Liver (tissue), 9 donors: ENCODE data around the gene MAPT. TPM values are rescaled to one million over a fixed set of nuclear protein-coding genes. Genes with fewer than 3 reads are reported as not detected.

Source experiments
- DNase-seq: peaks from one replicate; pipeline ENCODE4 v3.0.0-alpha.2; 2017; ENCODE audit warnings: low spot score
- H3K27ac ChIP-seq, 2 donors: one replicate each; pipeline ENCODE4 v1.7.0; 2013; ENCODE audit warnings: inconsistent platforms in 2 of 2, low read length in 2 of 2, control low read depth in 1 of 2, low read depth in 1 of 2, mild to moderate bottlenecking in 1 of 2
- H3K27me3 ChIP-seq, 4 donors: one replicate each; pipeline versions ENCODE4 v1.6.1 to v1.7.0; 2013; ENCODE audit warnings: low read length in 3 of 4, inconsistent platforms in 1 of 4, mild to moderate bottlenecking in 1 of 4, moderate library complexity in 1 of 4; ENCODE audit not compliant: control insufficient read depth in 4 of 4, insufficient read depth in 4 of 4
- H3K36me3 ChIP-seq, 4 donors: one replicate each; pipeline versions ENCODE4 v1.6.1 to v1.7.0; 2013; ENCODE audit warnings: low read length in 3 of 4, mild to moderate bottlenecking in 3 of 4, low read depth in 1 of 4, moderate library complexity in 1 of 4; ENCODE audit not compliant: control insufficient read depth in 4 of 4, insufficient read depth in 3 of 4
- H3K4me1 ChIP-seq, 4 donors: one replicate each; pipeline versions ENCODE4 v1.6.1 to v1.7.0; 2013; ENCODE audit warnings: low read length in 3 of 4, mild to moderate bottlenecking in 3 of 4, moderate library complexity in 1 of 4; ENCODE audit not compliant: control insufficient read depth in 4 of 4, insufficient read depth in 4 of 4
- H3K4me3 ChIP-seq, 3 donors: one replicate each; pipeline versions ENCODE4 v1.6.1 to v1.7.0; 2013; ENCODE audit warnings: low read length in 3 of 3, control low read depth in 1 of 3, low read depth in 1 of 3, mild to moderate bottlenecking in 1 of 3
- H3K9ac ChIP-seq, 2 donors: one replicate each; pipeline ENCODE4 v1.7.0; 2013; ENCODE audit warnings: low read length in 2 of 2, mild to moderate bottlenecking in 2 of 2, moderate library complexity in 2 of 2, control low read depth in 1 of 2, low read depth in 1 of 2
- H3K9me3 ChIP-seq, 4 donors: one replicate each; pipeline versions ENCODE4 v1.6.1 to v1.7.0; 2013; ENCODE audit warnings: low read length in 3 of 4; ENCODE audit not compliant: control insufficient read depth in 4 of 4
- ATF3 ChIP-seq: IDR thresholded peaks from 2 replicates; pipeline ENCODE4 v1.6.1; 2016; ENCODE audit warnings: antibody characterized with exemption
- CTCF ChIP-seq: fragments of 150-350 bp; IDR thresholded peaks from 2 replicates; pipeline ENCODE4 v1.5.1; 2017; ENCODE audit warnings: improper control_type of control experiment, low read depth, low read length; ENCODE audit not compliant: missing input control
- EGR1 ChIP-seq, 2 donors: IDR thresholded peaks; 2 replicates each; pipeline ENCODE4 v1.6.1; 2016 to 2018; ENCODE audit warnings: antibody characterized with exemption in 2 of 2, low read depth in 2 of 2
- FOXA1 ChIP-seq: IDR thresholded peaks from 2 replicates; pipeline ENCODE4 v1.6.1; 2016; ENCODE audit warnings: antibody characterized with exemption
- FOXA2 ChIP-seq: IDR thresholded peaks from 2 replicates; pipeline ENCODE4 v1.6.1; 2016; ENCODE audit warnings: antibody characterized with exemption
- GABPA ChIP-seq, 2 donors: IDR thresholded peaks in 1 of 2; conservative IDR thresholded peaks in 1 of 2; 2 replicates each; pipeline ENCODE4 v1.6.1; 2016; ENCODE audit warnings: antibody characterized with exemption in 2 of 2, mild to moderate bottlenecking in 1 of 2, moderate library complexity in 1 of 2
- HNF4A ChIP-seq, 2 donors: conservative IDR thresholded peaks; 2 replicates each; pipeline ENCODE4 v1.6.1; 2016; ENCODE audit warnings: antibody characterized with exemption in 2 of 2, mild to moderate bottlenecking in 2 of 2
- HNF4G ChIP-seq: IDR thresholded peaks from 2 replicates; pipeline ENCODE4 v1.6.1; 2016; ENCODE audit warnings: antibody characterized with exemption
- JUND ChIP-seq, 2 donors: IDR thresholded peaks; 2 replicates each; pipeline ENCODE4 v1.6.1; 2016; ENCODE audit warnings: antibody characterized with exemption in 2 of 2
- MAX ChIP-seq: IDR thresholded peaks from 2 replicates; pipeline ENCODE4 v1.6.1; 2016; ENCODE audit warnings: antibody characterized with exemption
- NR2F2 ChIP-seq: IDR thresholded peaks from 2 replicates; pipeline ENCODE4 v1.6.1; 2016; ENCODE audit warnings: antibody characterized with exemption
- RAD21 ChIP-seq, 2 donors: IDR thresholded peaks; 2 replicates each; pipeline ENCODE4 v1.6.1; 2016; ENCODE audit warnings: antibody characterized with exemption in 2 of 2, mild to moderate bottlenecking in 2 of 2
- REST ChIP-seq: IDR thresholded peaks from 2 replicates; pipeline ENCODE4 v1.6.1; 2016; ENCODE audit warnings: antibody characterized with exemption, mild to moderate bottlenecking
- RXRA ChIP-seq, 2 donors: IDR thresholded peaks; 2 replicates each; pipeline ENCODE4 v1.6.1; 2017 to 2018; ENCODE audit warnings: antibody characterized with exemption in 2 of 2, mild to moderate bottlenecking in 1 of 2
- SP1 ChIP-seq: IDR thresholded peaks from 2 replicates; pipeline ENCODE4 v1.6.1; 2018; ENCODE audit warnings: antibody characterized with exemption, mild to moderate bottlenecking
- TAF1 ChIP-seq: conservative IDR thresholded peaks from 2 replicates; pipeline ENCODE4 v1.6.1; 2016; ENCODE audit warnings: antibody characterized with exemption, mild to moderate bottlenecking
- YY1 ChIP-seq: IDR thresholded peaks from 2 replicates; pipeline ENCODE4 v1.6.1; 2016; ENCODE audit warnings: antibody characterized with exemption, mild to moderate bottlenecking
- WGBS: extraction: QIAGEN DNeasy Blood & Tissue Kit; methylation state at CpG from one replicate; pipeline ENCODE4 v1.1.7; 2013; 5-methylcytosine and 5-hydroxymethylcytosine counted together
- polyA plus RNA-seq, 2 donors: library from polyadenylated mRNA; stranded (reverse) in 1 of 2; unstranded in 1 of 2; fragments of 200-250 nt in 1 of 2; fragments of >200 nt in 1 of 2; fragmentation: Nextera tagmentation in 1 of 2; extraction: Ambion mirVana in 1 of 2; gene quantifications; one replicate each; pipeline versions ENCODE4 v1.2.1 to v1.2.3, GENCODE V29; 2013 to 2015
- total RNA-seq, 2 donors: library from RNA; depleted of rRNA; stranded (reverse); fragments of >200 nt; gene quantifications; one replicate each; pipeline ENCODE4 v1.2.3, GENCODE V29; 2014
- donor health status: healthy.
- donor health status: healthy.
- donor health status: healthy.
- donor health status: healthy.
- donor health status: healthy.

Gene MAPT
- total and polyA plus RNA-seq, 4 donors, result 0.05 to 0.67 (median 0.27) TPM

GRCh38 chr17:46046957-46047356 is 152.6 kb downstream of the MAPT start:
- Histone ChIP-seq H3K9ac (no peak overlapping the region), H3K4me3 (no peak overlapping the region), H3K4me1 (peaks cover 9 to 22% (median 14%) of the 10 kb centered on the region in 4 donors), H3K27ac (peak overlapping the region; percentile 9 to 55), H3K27me3 (no peaks in the 10 kb centered on the region), H3K36me3 (peaks cover 8 to 37% (median 22%) of the 10 kb centered on the region in 4 donors), H3K9me3 (no peaks in the 10 kb centered on the region)
- DNase-seq, result no peak
- 20% methylated on average over 1 of the region's 1 CpG for WGBS
- TF ChIP-seq ATF3, result no peak
- TF ChIP-seq JUND (IDR thresholded peaks at IDR 0.05), result peak; percentile 18 to 38
- TF ChIP-seq HNF4A (conservative IDR thresholded peaks at IDR 0.05), result peak in 1 of 2 donors; percentile 43
- TF ChIP-seq EGR1 (IDR thresholded peaks at IDR 0.05; ENCODE audit: low read depth in 2 of 2), result peak in 1 of 2 donors; percentile 62
- TF ChIP-seq RAD21 (IDR thresholded peaks at IDR 0.05), result peak in 1 of 2 donors; percentile 32
- no peak for TF ChIP-seq TAF1
- TF ChIP-seq NR2F2, result no peak
- TF ChIP-seq SP1, result peak; percentile 51
- TF ChIP-seq YY1, result peak; percentile 67
- TF ChIP-seq REST, result no peak
- TF ChIP-seq FOXA1, result peak; percentile 26
- peak; percentile 93 for TF ChIP-seq MAX
- peak; percentile 39 to 74 for TF ChIP-seq RXRA (IDR thresholded peaks at IDR 0.05)
- TF ChIP-seq FOXA2, result peak; percentile 21

GRCh38 chr17:46047398-46047797 is 153.0 kb downstream of the MAPT start:
- Histone ChIP-seq H3K27me3 (no peaks in the 10 kb centered on the region), H3K36me3 (peaks cover 8 to 33% (median 22%) of the 10 kb centered on the region in 4 donors), H3K9ac (no peak overlapping the region), H3K4me3 (no peak overlapping the region), H3K9me3 (no peaks in the 10 kb centered on the region), H3K4me1 (peaks cover 9 to 26% (median 15%) of the 10 kb centered on the region in 4 donors), H3K27ac (peak overlapping the region; percentile 9 to 55)
- WGBS, result 95% methylated on average over 5 of the region's 5 CpGs
- TF ChIP-seq ATF3 (no peak), CTCF (no peak), GABPA (IDR thresholded peaks at IDR 0.05 in 1 of 2, conservative IDR thresholded peaks at IDR 0.05 in 1 of 2) (no peak), NR2F2 (no peak), RXRA (IDR thresholded peaks at IDR 0.05) (no peak), MAX (no peak), FOXA1 (no peak), HNF4G (no peak), JUND (IDR thresholded peaks at IDR 0.05) (no peak), RAD21 (IDR thresholded peaks at IDR 0.05) (no peak), YY1 (no peak)
- DNase-seq, result no peak
